ENCODE results near the gene SCARF2.
"Not testable (repeated sequence)": the region's sequence is repeated elsewhere in the genome, so short reads cannot be mapped to it uniquely, and the experiment has no call there.

- TF ChIP-seq, protein P1, sequence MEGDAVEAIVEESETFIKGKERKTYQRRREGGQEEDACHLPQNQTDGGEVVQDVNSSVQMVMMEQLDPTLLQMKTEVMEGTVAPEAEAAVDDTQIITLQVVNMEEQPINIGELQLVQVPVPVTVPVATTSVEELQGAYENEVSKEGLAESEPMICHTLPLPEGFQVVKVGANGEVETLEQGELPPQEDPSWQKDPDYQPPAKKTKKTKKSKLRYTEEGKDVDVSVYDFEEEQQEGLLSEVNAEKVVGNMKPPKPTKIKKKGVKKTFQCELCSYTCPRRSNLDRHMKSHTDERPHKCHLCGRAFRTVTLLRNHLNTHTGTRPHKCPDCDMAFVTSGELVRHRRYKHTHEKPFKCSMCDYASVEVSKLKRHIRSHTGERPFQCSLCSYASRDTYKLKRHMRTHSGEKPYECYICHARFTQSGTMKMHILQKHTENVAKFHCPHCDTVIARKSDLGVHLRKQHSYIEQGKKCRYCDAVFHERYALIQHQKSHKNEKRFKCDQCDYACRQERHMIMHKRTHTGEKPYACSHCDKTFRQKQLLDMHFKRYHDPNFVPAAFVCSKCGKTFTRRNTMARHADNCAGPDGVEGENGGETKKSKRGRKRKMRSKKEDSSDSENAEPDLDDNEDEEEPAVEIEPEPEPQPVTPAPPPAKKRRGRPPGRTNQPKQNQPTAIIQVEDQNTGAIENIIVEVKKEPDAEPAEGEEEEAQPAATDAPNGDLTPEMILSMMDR (IDR thresholded peaks at IDR 0.05), result not testable (repeated sequence)
- not testable (repeated sequence) for TF ChIP-seq POLR2AphosphoS5, EP300 (IDR thresholded peaks at IDR 0.05)
These were observed 37.9 kb upstream of the SCARF2 start for GRCh38 chr22:20475569-20475968.

Data from suprapubic skin (tissue), 4 donors.